Endothelial cell of umbilical vein (primary cell): ENCODE measurements around the gene P2RY1. TPM values are rescaled to one million over a fixed set of nuclear protein-coding genes. Genes with fewer than 3 reads are reported as not detected.

Experiments
- BruUV-seq: library from RNA; stranded (reverse); fragments of 400-500 nt; replicated peaks from 2 replicates; lab custom pipeline; 2021; lab: Mats Ljungman, UMichigan
- CTCF ChIA-PET: fragments of 300-600, 350-600 bp; sonication (Branson Sonifier 250); formaldehyde crosslinking; loops from one replicate; lab custom pipeline; 2021; ENCODE audit warnings: antibody characterized with exemption, inconsistent platforms; lab: Charles Lee
- POLR2A ChIA-PET: fragments of 300-600, 350-600 bp; sonication (Branson Sonifier 250); formaldehyde crosslinking; loops from one replicate; lab custom pipeline; 2021; ENCODE audit warnings: antibody characterized with exemption, inconsistent platforms; lab: Charles Lee
- DNase-seq: peaks from one replicate; pipeline ENCODE4 v3.0.0-alpha.2; 2011; ENCODE audit warnings: low read depth, low spot score
- FAIRE-seq: peaks from 2 replicates; lab custom pipeline; 2011; peaks lifted over from hg19 to GRCh38; lab: Jason Lieb, UNC
- H2AFZ ChIP-seq: 2 replicates; pipeline ENCODE4 v1.6.0; 2012; ENCODE audit warnings: low read depth, low read length, control low read depth, inconsistent platforms
- H3K27ac ChIP-seq: 2 replicates; pipeline ENCODE4 v1.5.1; 2011; ENCODE audit warnings: low read depth, mild to moderate bottlenecking, control low read depth, low read length, moderate library complexity; ENCODE audit not compliant: insufficient read depth
- H3K27me3 ChIP-seq, 2 experiments: 2 replicates each; pipeline versions ENCODE4 v1.6.0 to v1.6.1; 2011; ENCODE audit warnings: low read length in 2 of 2, mixed read lengths in 1 of 2; ENCODE audit not compliant: control insufficient read depth in 2 of 2, insufficient read depth in 2 of 2
- H3K36me3 ChIP-seq, 2 experiments: 2 replicates in 1 of 2; 3 replicates in 1 of 2; pipeline ENCODE4 v1.5.1; 2011; ENCODE audit warnings: low read length in 2 of 2, mild to moderate bottlenecking in 1 of 2, moderate library complexity in 1 of 2; ENCODE audit not compliant: control insufficient read depth in 2 of 2, insufficient read depth in 2 of 2; ENCODE audit errors: extremely low read depth in 1 of 2
- H3K4me1 ChIP-seq: 3 replicates; pipeline ENCODE4 v1.5.1; 2011; ENCODE audit warnings: mild to moderate bottlenecking, low read length; ENCODE audit not compliant: control insufficient read depth, insufficient read depth; ENCODE audit errors: extremely low read depth
- H3K4me2 ChIP-seq: 2 replicates; pipeline ENCODE4 v1.6.1; 2011; ENCODE audit warnings: low read length, control low read depth, mixed read lengths; ENCODE audit not compliant: insufficient read depth
- H3K4me3 ChIP-seq, 3 experiments: fragments of 200-600 bp in 1 of 3; sonication (generic), shearing (Covaris generic) in 1 of 3; replicated peaks in 1 of 3; 2 replicates each; pipeline ENCODE4 v1.5.1; 2011 to 2016; ENCODE audit warnings: control low read depth in 3 of 3, low read length in 3 of 3, mild to moderate bottlenecking in 2 of 3, inconsistent platforms in 1 of 3, low read depth in 1 of 3, moderate library complexity in 1 of 3; ENCODE audit not compliant: insufficient read depth in 1 of 3
- H3K79me2 ChIP-seq: 2 replicates; pipeline ENCODE4 v1.6.0; 2012; ENCODE audit warnings: low read length, inconsistent platforms; ENCODE audit not compliant: control insufficient read depth, insufficient read depth
- H3K9ac ChIP-seq: replicated peaks from 2 replicates; pipeline ENCODE3; 2011; ENCODE audit warnings: low read length, control low read depth; ENCODE audit not compliant: insufficient read depth; ENCODE audit errors: extremely low read depth
- H3K9me1 ChIP-seq: replicated peaks from 3 replicates; pipeline ENCODE4 v1.6.0; 2011; ENCODE audit warnings: mild to moderate bottlenecking, low read length; ENCODE audit not compliant: control insufficient read depth, insufficient read depth; ENCODE audit errors: extremely low read depth
- H3K9me3 ChIP-seq: replicated peaks from 2 replicates; pipeline ENCODE4 v1.5.1; 2012; ENCODE audit warnings: low read length, inconsistent platforms; ENCODE audit not compliant: control insufficient read depth, insufficient read depth
- H4K20me1 ChIP-seq: replicated peaks from 2 replicates; pipeline ENCODE3; 2011; ENCODE audit warnings: mild to moderate bottlenecking, low read length; ENCODE audit not compliant: control insufficient read depth, insufficient read depth; ENCODE audit errors: extremely low read depth
- CTCF ChIP-seq, 2 donors: IDR thresholded peaks; 1 replicate in 1 of 2; 2 replicates in 1 of 2; pipeline ENCODE4 v1.5.1; 2011; ENCODE audit warnings: low read length in 2 of 2, mild to moderate bottlenecking in 2 of 2, moderate library complexity in 2 of 2, control low read depth in 1 of 2, inconsistent platforms in 1 of 2, low read depth in 1 of 2; ENCODE audit not compliant: insufficient read depth in 1 of 2; ENCODE audit errors: extremely low read depth in 1 of 2
- EZH2 ChIP-seq: IDR thresholded peaks from 2 replicates; pipeline ENCODE4 v1.6.1; 2012; ENCODE audit warnings: borderline replicate concordance, low read depth, mild to moderate bottlenecking, moderate library complexity, low read length, inconsistent platforms; ENCODE audit not compliant: severe bottlenecking
- FOS ChIP-seq: IDR thresholded peaks from 2 replicates; pipeline ENCODE4 v1.6.1; 2011; ENCODE audit warnings: mild to moderate bottlenecking, low read length, moderate library complexity, borderline replicate concordance; ENCODE audit not compliant: insufficient read depth
- GATA2 ChIP-seq: IDR thresholded peaks from 2 replicates; pipeline ENCODE4 v1.7.0; 2011; ENCODE audit warnings: low read depth, mild to moderate bottlenecking, moderate library complexity, mixed read lengths, low read length; ENCODE audit not compliant: insufficient read length, insufficient read depth
- JUN ChIP-seq: IDR thresholded peaks from 2 replicates; pipeline ENCODE4 v1.6.1; 2011; ENCODE audit warnings: borderline replicate concordance, low read depth; ENCODE audit not compliant: insufficient read length, insufficient read depth
- MAX ChIP-seq: IDR thresholded peaks from 2 replicates; pipeline ENCODE4 v1.6.1; 2011; ENCODE audit not compliant: insufficient read depth, insufficient read length
- MYC ChIP-seq: IDR thresholded peaks from one replicate; pipeline ENCODE4 v1.6.1; 2011; ENCODE audit warnings: mild to moderate bottlenecking, low read depth, low read length
- POLR2A ChIP-seq: IDR thresholded peaks from 2 replicates; pipeline ENCODE4 v1.6.1; 2012; ENCODE audit warnings: low read depth, mild to moderate bottlenecking, control low read depth, low read length
- POLR2AphosphoS5 ChIP-seq: IDR thresholded peaks from 2 replicates; pipeline ENCODE4 v1.6.1; 2012; ENCODE audit warnings: low read depth, mild to moderate bottlenecking, control low read depth, low read length, moderate library complexity; ENCODE audit not compliant: insufficient read depth
- dilution Hi-C: fragments of 300-500 bp; cut with MboI; formaldehyde crosslinking; loops from one replicate; pipeline ENCODE4 v1.15.0; 2019; ENCODE audit warnings: low sequenced_read_pairs; ENCODE audit not compliant: extremely low pct_ligation_motif_present
- intact Hi-C: fragments of 100-400 bp; cut with micrococcal nuclease; formaldehyde crosslinking; loops from one replicate; pipeline ENCODE4 v1.10.0; 2022
- polyA plus RNA-seq, 4 experiments: library from polyadenylated mRNA; depleted of rRNA in 3 of 4; stranded (reverse) in 3 of 4; unstranded in 1 of 4; fragments of >200 nt; gene quantifications; 2 replicates each; pipeline versions ENCODE4 v1.2.1 to v1.2.3, GENCODE V29; 2011 to 2012; ENCODE audit warnings: missing spikeins in 1 of 4
- total RNA-seq: library from RNA; stranded (reverse); gene quantifications from 2 replicates; pipeline ENCODE4 v1.2.3, GENCODE V29; 2021

Gene P2RY1
- total and polyA plus RNA-seq, 2 donors (not counting 3 experiments of a cell fraction or from before 2014, with no cell fraction given): 0.81 to 1.7 TPM

GRCh38 chr3:152874896-152875749 is 40.2 kb downstream of the P2RY1 start:
- Histone ChIP-seq H3K79me2 (no peaks in the 10 kb centered on the region), H2AFZ (no peak overlapping the region), H3K36me3 (no peaks in the 10 kb centered on the region), H3K4me3 (no peak overlapping the region), H3K9me1 (no peaks in the 10 kb centered on the region), H3K4me1 (no peaks in the 10 kb centered on the region), H3K9me3 (no peaks in the 10 kb centered on the region), H3K4me2 (no peak overlapping the region), H4K20me1 (no peaks in the 10 kb centered on the region), H3K27ac (no peak overlapping the region), H3K9ac (no peak overlapping the region), H3K27me3 (no peaks in the 10 kb centered on the region)
- DNase-seq (no peak), FAIRE-seq (peak; percentile 46)
- dilution Hi-C loops (no loop called here), intact Hi-C loops (no loop called here)
- BruUV-seq: no TSS peak
- ChIA-PET POLR2A (no interaction called here), CTCF (interaction anchor here (0.9 to 1.0 kb wide), 2 partner anchors 9 to 50 kb away, joined by 3 to 4 read pairs; no protein-coding TSS in a partner anchor)
- no peak for TF ChIP-seq JUN
- TF ChIP-seq GATA2: no peak
- TF ChIP-seq FOS: no peak
- TF ChIP-seq EZH2: no peak
- TF ChIP-seq POLR2A: no peak
- no peak for TF ChIP-seq POLR2AphosphoS5
- TF ChIP-seq MAX: no peak
- TF ChIP-seq MYC: no peak
- no peak for TF ChIP-seq CTCF (IDR thresholded peaks at IDR 0.05; ENCODE audit: extremely low read depth in 1 of 2, insufficient read depth in 1 of 2, low read depth in 1 of 2, low read length in 2 of 2)
